B cell (primary cell): ENCODE data around the gene MDFI. TPM values are rescaled to one million over a fixed set of nuclear protein-coding genes. Genes with fewer than 3 reads are reported as not detected.

Experiments
- ATAC-seq: fragments of 200-7000 bp; cut with Tn5 transposase; one replicate; pipeline ENCODE4 v1.10.0; 2021; ENCODE audit warnings: low read depth, mild to moderate bottlenecking, moderate number of reproducible peaks, moderate library complexity
- CTCF ChIA-PET: fragments of 350-600 bp; sonication (Branson Sonifier 250); formaldehyde crosslinking; loops from one replicate; lab custom pipeline; 2021; ENCODE audit warnings: antibody characterized with exemption, inconsistent platforms; lab: Charles Lee
- POLR2A ChIA-PET: fragments of 350-600 bp; sonication (Branson Sonifier 250); formaldehyde crosslinking; loops from one replicate; lab custom pipeline; 2021; ENCODE audit warnings: antibody characterized with exemption; lab: Charles Lee
- DNase-seq: peaks from one replicate; pipeline ENCODE4 v3.0.0; 2013
- H2AFZ ChIP-seq: 2 replicates; pipeline ENCODE4 v1.6.1; 2012; ENCODE audit warnings: mild to moderate bottlenecking, low read depth, low read length; ENCODE audit not compliant: insufficient read depth, poor library complexity, severe bottlenecking
- H3K27ac ChIP-seq, 2 donors: 1 replicate in 1 of 2; 2 replicates in 1 of 2; pipeline ENCODE4 v1.5.1; 2012 to 2013; ENCODE audit warnings: low read length in 2 of 2, mild to moderate bottlenecking in 2 of 2, moderate library complexity in 1 of 2
- H3K27me3 ChIP-seq, 4 experiments: fragments of 200-600 bp in 1 of 4; sonication (generic) in 1 of 4; replicated peaks in 1 of 4; 1 replicate in 2 of 4; 2 replicates in 2 of 4; pipeline versions ENCODE4 v1.6.1 to v1.7.0; 2013 to 2016; ENCODE audit warnings: low read length in 3 of 4, mild to moderate bottlenecking in 2 of 4, mixed read lengths in 1 of 4, moderate library complexity in 1 of 4; ENCODE audit not compliant: insufficient read depth in 4 of 4, control insufficient read depth in 3 of 4; ENCODE audit errors: control extremely low read depth in 1 of 4
- H3K36me3 ChIP-seq, 2 experiments: replicated peaks in 1 of 2; 1 replicate in 1 of 2; 2 replicates in 1 of 2; pipeline versions ENCODE4 v1.6.1 to v1.7.1; 2013; ENCODE audit warnings: low read length in 1 of 2; ENCODE audit not compliant: insufficient read depth in 2 of 2, control insufficient read depth in 1 of 2; ENCODE audit errors: control extremely low read depth in 1 of 2, extremely low read depth in 1 of 2
- H3K4me1 ChIP-seq, 2 donors: fragments of 200-600 bp in 1 of 2; sonication (generic) in 1 of 2; 1 replicate in 1 of 2; 2 replicates in 1 of 2; pipeline versions ENCODE4 v1.5.1 to v1.6.1; 2013 to 2017; ENCODE audit warnings: low read length in 2 of 2; ENCODE audit not compliant: control insufficient read depth in 2 of 2, insufficient read depth in 2 of 2
- H3K4me2 ChIP-seq: replicated peaks from 2 replicates; pipeline ENCODE3; 2012; ENCODE audit warnings: mild to moderate bottlenecking, low read depth, low read length; ENCODE audit not compliant: poor library complexity, severe bottlenecking
- H3K4me3 ChIP-seq, 5 experiments: fragments of 200-600 bp in 1 of 5; sonication (generic) in 1 of 5; 1 replicate in 3 of 5; 2 replicates in 2 of 5; pipeline versions ENCODE4 v1.5.1 to v1.7.0; 2011 to 2016; ENCODE audit warnings: low read length in 4 of 5, mild to moderate bottlenecking in 4 of 5, low read depth in 2 of 5, control low read depth in 1 of 5, moderate library complexity in 1 of 5; ENCODE audit not compliant: insufficient read depth in 1 of 5; ENCODE audit errors: control extremely low read depth in 1 of 5, extremely low read depth in 1 of 5
- H3K79me2 ChIP-seq: fragments of 200-600 bp; sonication (generic); one replicate; pipeline ENCODE4 v1.6.0; 2016; ENCODE audit warnings: low read length; ENCODE audit not compliant: control insufficient read depth, insufficient read depth
- H3K9ac ChIP-seq: fragments of 200-600 bp; sonication (generic); 2 replicates; pipeline ENCODE4 v1.6.1; 2017; ENCODE audit warnings: mild to moderate bottlenecking, low read length, moderate library complexity
- H3K9me3 ChIP-seq, 3 donors: one replicate each; pipeline versions ENCODE4 v1.6.1 to v1.7.1; 2013; ENCODE audit warnings: low read length in 2 of 3; ENCODE audit not compliant: control insufficient read depth in 2 of 3, insufficient read depth in 1 of 3; ENCODE audit errors: control extremely low read depth in 1 of 3
- H4K20me1 ChIP-seq: 2 replicates; pipeline ENCODE4 v1.6.0; 2012; ENCODE audit warnings: mild to moderate bottlenecking, low read length; ENCODE audit not compliant: insufficient read depth, control insufficient read depth, poor library complexity, severe bottlenecking
- H3K27ac Mint-ChIP-seq: one replicate; pipeline ENCODE4 v1.8.0; 2021; ENCODE audit warnings: mixed read lengths
- H3K27me3 Mint-ChIP-seq: one replicate; pipeline ENCODE4 v1.8.0; 2021; ENCODE audit warnings: mixed read lengths
- H3K4me1 Mint-ChIP-seq: one replicate; pipeline ENCODE4 v1.8.0; 2021; ENCODE audit warnings: mixed read lengths
- H3K4me3 Mint-ChIP-seq: one replicate; pipeline ENCODE4 v1.8.0; 2021; ENCODE audit warnings: mixed read lengths
- H3K9me3 Mint-ChIP-seq: one replicate; pipeline ENCODE4 v1.8.0; 2022; ENCODE audit warnings: mixed read lengths; ENCODE audit not compliant: insufficient read depth
- EZH2 ChIP-seq: IDR thresholded peaks from 2 replicates; pipeline ENCODE4 v1.6.1; 2012; ENCODE audit warnings: borderline replicate concordance, low read depth, mild to moderate bottlenecking, moderate library complexity, low read length; ENCODE audit not compliant: insufficient read depth, poor library complexity, severe bottlenecking
- WGBS: methylation state at CpG from one replicate; pipeline ENCODE4 v1.1.5; 2013; ENCODE audit warnings: missing lambda C conversion rate; ENCODE audit not compliant: insufficient coverage; 5-methylcytosine and 5-hydroxymethylcytosine counted together
- intact Hi-C: fragments of 100-400 bp; cut with micrococcal nuclease; formaldehyde crosslinking; loops from one replicate; pipeline ENCODE4 v1.10.0; 2022
- polyA plus RNA-seq: library from polyadenylated mRNA; depleted of rRNA; stranded (reverse); fragments of >200 nt; gene quantifications from 2 replicates; pipeline ENCODE4 v1.2.3, GENCODE V29; 2012
- total RNA-seq, 2 donors: library from RNA; stranded (reverse); fragments of 120-200 nt in 1 of 2; gene quantifications; 1 replicate in 1 of 2; 2 replicates in 1 of 2; pipeline versions ENCODE4 v1.2.3 to v1.2.4, GENCODE V29; 2013 to 2022
- TF ChIP-seq, protein P1 (sequence below): fragments of 200-600 bp; IDR thresholded peaks from one replicate; pipeline ENCODE4 v1.8.0; 2022; ENCODE audit warnings: antibody characterized with exemption, mild to moderate bottlenecking

The MDFI gene
- total and polyA plus RNA-seq, 2 donors (not counting 1 experiment from before 2014, with no cell fraction given), result not detected

DNA sequence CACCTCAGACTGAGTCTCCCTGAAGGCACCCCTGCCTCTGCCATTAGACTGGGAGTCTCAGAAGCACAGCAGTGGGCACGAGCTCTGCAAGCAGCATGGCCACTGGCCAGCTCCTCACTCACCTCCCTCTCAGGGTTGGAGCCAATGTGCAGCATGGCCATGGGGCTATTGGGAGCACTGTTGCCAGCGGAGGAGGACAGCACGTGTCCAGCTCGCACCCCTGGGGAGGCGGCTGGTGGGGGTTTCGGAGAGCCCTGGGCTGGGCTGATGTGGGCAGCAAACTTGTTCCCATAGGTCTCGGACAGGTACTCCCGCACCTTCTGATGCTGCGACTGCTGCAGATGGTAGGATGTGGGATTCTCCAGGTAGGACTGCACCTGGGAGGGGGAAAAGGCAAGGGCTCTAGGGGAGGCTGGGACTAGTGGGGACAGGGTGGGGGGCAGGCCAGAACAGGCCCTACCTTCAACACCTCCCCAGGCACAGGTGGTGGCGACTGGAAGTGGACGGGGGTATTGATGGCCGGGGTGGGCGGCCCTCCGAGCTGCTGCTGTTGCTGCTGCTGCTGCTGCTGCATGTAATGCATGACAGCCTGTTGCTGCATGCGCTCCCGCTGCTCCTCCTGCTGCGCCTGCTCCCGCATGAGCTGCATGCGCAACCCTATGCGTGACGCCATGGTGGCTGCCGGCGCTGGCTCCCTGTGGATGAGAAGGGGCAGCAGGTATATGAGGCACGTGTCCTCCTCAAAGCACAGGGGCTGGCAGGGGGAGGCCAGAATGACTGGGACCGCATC, 52.5 kb downstream of the MDFI start:
- Histone ChIP-seq H3K79me2 (peaks cover 57% of the 10 kb centered on the region), H4K20me1 (peaks cover 85% of the 10 kb centered on the region), H3K4me1 (peaks cover 20 to 33% of the 10 kb centered on the region in 2 donors), H3K4me3 (no peak overlapping the region), H3K27me3 (no peaks in the 10 kb centered on the region), H3K36me3 (peaks cover 0 to 74% of the 10 kb centered on the region in 2 experiments), H3K9me3 (no peaks in the 10 kb centered on the region), H3K27ac (no peak overlapping the region), H2AFZ (no peak overlapping the region), H3K4me2 (no peak overlapping the region), H3K9ac (no peak overlapping the region)
- TF ChIP-seq, protein P1, sequence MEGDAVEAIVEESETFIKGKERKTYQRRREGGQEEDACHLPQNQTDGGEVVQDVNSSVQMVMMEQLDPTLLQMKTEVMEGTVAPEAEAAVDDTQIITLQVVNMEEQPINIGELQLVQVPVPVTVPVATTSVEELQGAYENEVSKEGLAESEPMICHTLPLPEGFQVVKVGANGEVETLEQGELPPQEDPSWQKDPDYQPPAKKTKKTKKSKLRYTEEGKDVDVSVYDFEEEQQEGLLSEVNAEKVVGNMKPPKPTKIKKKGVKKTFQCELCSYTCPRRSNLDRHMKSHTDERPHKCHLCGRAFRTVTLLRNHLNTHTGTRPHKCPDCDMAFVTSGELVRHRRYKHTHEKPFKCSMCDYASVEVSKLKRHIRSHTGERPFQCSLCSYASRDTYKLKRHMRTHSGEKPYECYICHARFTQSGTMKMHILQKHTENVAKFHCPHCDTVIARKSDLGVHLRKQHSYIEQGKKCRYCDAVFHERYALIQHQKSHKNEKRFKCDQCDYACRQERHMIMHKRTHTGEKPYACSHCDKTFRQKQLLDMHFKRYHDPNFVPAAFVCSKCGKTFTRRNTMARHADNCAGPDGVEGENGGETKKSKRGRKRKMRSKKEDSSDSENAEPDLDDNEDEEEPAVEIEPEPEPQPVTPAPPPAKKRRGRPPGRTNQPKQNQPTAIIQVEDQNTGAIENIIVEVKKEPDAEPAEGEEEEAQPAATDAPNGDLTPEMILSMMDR, result no peak
- TF ChIP-seq EZH2, result no peak
- Mint-ChIP-seq H3K27me3 (no peaks in the 10 kb centered on the region), H3K4me1 (peaks cover 34% of the 10 kb centered on the region), H3K9me3 (no peaks in the 10 kb centered on the region), H3K27ac (peak overlapping the region; percentile 32), H3K4me3 (no peak overlapping the region)
- DNase-seq, result no peak
- CTCF ChIA-PET, result interaction anchor here (1.0 to 8.4 kb wide), 4 partner anchors 7 to 15 kb away, joined by 3 to 86 read pairs (median 30); no protein-coding TSS in a partner anchor
- intact Hi-C loops, result no loop called here
- POLR2A ChIA-PET, result no interaction called here
- no peak for ATAC-seq
- 97% methylated on average over 24 of the region's 25 CpGs for WGBS
